Panc1 (cell line): Measurements from ENCODE around the gene RRM1. TPM values are rescaled to one million over a fixed set of nuclear protein-coding genes. Genes with fewer than 3 reads are reported as not detected.

ENCODE experiments used
- ATAC-seq: fragments of 200-7000 bp; cut with Tn5 transposase; 2 replicates; pipeline ENCODE4 v1.9.1; 2020; ENCODE audit warnings: mild to moderate bottlenecking, moderate library complexity
- Bru-seq: library from RNA; stranded (reverse); fragments of 400-500 nt; gene quantifications from one replicate; lab custom pipeline; 2021; lab: Mats Ljungman, UMichigan
- BruChase-seq, 2 experiments: library from RNA; stranded (reverse); fragments of 400-500 nt; gene quantifications; one replicate each; lab custom pipeline; 2021; lab: Mats Ljungman, UMichigan
- BruUV-seq: library from RNA; stranded (reverse); fragments of 400-500 nt; replicated peaks from 2 replicates; lab custom pipeline; 2021; lab: Mats Ljungman, UMichigan
- CTCF ChIA-PET: fragments of 300-600 bp; sonication (Branson Sonifier 250); formaldehyde crosslinking; loops from one replicate; lab custom pipeline; 2022; ENCODE audit warnings: antibody characterized with exemption; lab: Charles Lee
- POLR2A ChIA-PET: fragments of 300-600 bp; sonication (Branson Sonifier 250); formaldehyde crosslinking; loops from one replicate; lab custom pipeline; 2022; ENCODE audit warnings: antibody characterized with exemption; lab: Charles Lee
- DNase-seq: peaks from one replicate; pipeline ENCODE4 v3.0.0-alpha.2; 2010; ENCODE audit warnings: low read depth, low spot score
- H3K27ac ChIP-seq: 2 replicates; pipeline ENCODE4 v1.5.1; 2011; ENCODE audit warnings: mild to moderate bottlenecking, low read length, inconsistent platforms
- H3K27me3 ChIP-seq: fragments of 200-500 bp; sonication (Bioruptor generic); 2 replicates; pipeline ENCODE4 v1.6.0; 2014; ENCODE audit warnings: low read length, inconsistent platforms; ENCODE audit not compliant: control insufficient read depth, insufficient read depth
- H3K36me3 ChIP-seq: fragments of 200-500 bp; sonication (Bioruptor generic); 2 replicates; pipeline ENCODE4 v1.5.1; 2014; ENCODE audit warnings: inconsistent platforms, mild to moderate bottlenecking, low read length, moderate library complexity; ENCODE audit not compliant: control insufficient read depth, insufficient read depth
- H3K4me1 ChIP-seq: 2 replicates; pipeline ENCODE4 v1.5.1; 2011; ENCODE audit warnings: inconsistent platforms, mild to moderate bottlenecking, low read length, moderate library complexity; ENCODE audit not compliant: control insufficient read depth, insufficient read depth
- H3K4me3 ChIP-seq, 2 experiments: 2 replicates each; pipeline ENCODE4 v1.5.1; 2011 to 2012; ENCODE audit warnings: low read depth in 2 of 2, low read length in 2 of 2, mild to moderate bottlenecking in 2 of 2, inconsistent platforms in 1 of 2, moderate library complexity in 1 of 2
- H3K9me3 ChIP-seq: fragments of 200-500 bp; sonication (Bioruptor generic); 2 replicates; pipeline ENCODE4 v1.5.1; 2014; ENCODE audit warnings: low read depth, mild to moderate bottlenecking, inconsistent platforms, low read length, moderate library complexity; ENCODE audit not compliant: control insufficient read depth, insufficient read depth
- POLR2AphosphoS5 ChIP-seq: IDR thresholded peaks from 2 replicates; pipeline ENCODE4 v1.6.1; 2012; ENCODE audit warnings: mild to moderate bottlenecking, low read depth, low read length, moderate library complexity
- SIN3A ChIP-seq: IDR thresholded peaks from 2 replicates; pipeline ENCODE4 v1.6.1; 2012; ENCODE audit warnings: low read depth, mild to moderate bottlenecking, low read length, moderate library complexity, borderline replicate concordance; ENCODE audit not compliant: insufficient read depth
- TCF7L2 ChIP-seq: IDR thresholded peaks from 2 replicates; pipeline ENCODE4 v1.6.1; 2011; ENCODE audit warnings: mild to moderate bottlenecking, low read depth, low read length, inconsistent platforms
- in situ Hi-C: cut with HindIII; loops from 2 replicates; pipeline ENCODE4 v1.10.0; 2016; ENCODE audit warnings: low sequenced_read_pairs, low pct_unique_long_range_greater_than_20kb
- intact Hi-C: fragments of 100-400 bp; cut with micrococcal nuclease; formaldehyde crosslinking; loops from one replicate; pipeline ENCODE4 v1.10.0; 2022; ENCODE audit not compliant: unreplicated experiment
- long read RNA-seq: library from polyadenylated mRNA; unstranded; transcript quantifications from one replicate; pipeline ENCODE4 v2.0.0, GENCODE V29; 2021; ENCODE audit not compliant: unreplicated experiment
- polyA plus RNA-seq: library from polyadenylated mRNA; unstranded; fragments of >200 nt; gene quantifications from one replicate; pipeline ENCODE4 v1.2.1, GENCODE V29; 2012; ENCODE audit warnings: missing spikeins; ENCODE audit not compliant: insufficient read length
- total RNA-seq: library from RNA; stranded (reverse); gene quantifications from one replicate; pipeline ENCODE4 v1.2.1, GENCODE V29; 2021; ENCODE audit not compliant: unreplicated experiment
- TF ChIP-seq, protein P1 (sequence below), 2 experiments: IDR thresholded peaks; 2 replicates each; pipeline ENCODE4 v1.6.1; 2011 to 2012; ENCODE audit warnings: low read depth in 2 of 2, control low read depth in 1 of 2, low read length in 1 of 2, mild to moderate bottlenecking in 1 of 2, moderate library complexity in 1 of 2; ENCODE audit not compliant: insufficient read depth in 1 of 2
- TF ChIP-seq, protein P2 (sequence below): fragments of 450-650 bp; IDR thresholded peaks from 2 replicates; pipeline ENCODE4 v1.5.1; 2017; ENCODE audit warnings: mild to moderate bottlenecking

Gene RRM1
- 143 TPM for total RNA-seq
- polyA plus RNA-seq: 40.8 TPM
- percentile 90 among the genes with signal in this experiment for Bru-seq, nascent RNA
- BruChase-seq, experiment 1, labeled RNA remaining after a 2-hour chase: percentile 87 among the genes with signal in this experiment
- percentile 94 among the genes with signal in this experiment for BruChase-seq, experiment 2, labeled RNA remaining after a 6-hour chase
- long read RNA-seq, transcript RRM1-201 (19 exons, 3,076 nt): major isoform, 190 of 264 reads
- long read RNA-seq, partial matches to known transcripts: 48 of 264 reads
- long read RNA-seq, other reads (novel, unspliced or antisense): 22 of 264 reads

DNA sequence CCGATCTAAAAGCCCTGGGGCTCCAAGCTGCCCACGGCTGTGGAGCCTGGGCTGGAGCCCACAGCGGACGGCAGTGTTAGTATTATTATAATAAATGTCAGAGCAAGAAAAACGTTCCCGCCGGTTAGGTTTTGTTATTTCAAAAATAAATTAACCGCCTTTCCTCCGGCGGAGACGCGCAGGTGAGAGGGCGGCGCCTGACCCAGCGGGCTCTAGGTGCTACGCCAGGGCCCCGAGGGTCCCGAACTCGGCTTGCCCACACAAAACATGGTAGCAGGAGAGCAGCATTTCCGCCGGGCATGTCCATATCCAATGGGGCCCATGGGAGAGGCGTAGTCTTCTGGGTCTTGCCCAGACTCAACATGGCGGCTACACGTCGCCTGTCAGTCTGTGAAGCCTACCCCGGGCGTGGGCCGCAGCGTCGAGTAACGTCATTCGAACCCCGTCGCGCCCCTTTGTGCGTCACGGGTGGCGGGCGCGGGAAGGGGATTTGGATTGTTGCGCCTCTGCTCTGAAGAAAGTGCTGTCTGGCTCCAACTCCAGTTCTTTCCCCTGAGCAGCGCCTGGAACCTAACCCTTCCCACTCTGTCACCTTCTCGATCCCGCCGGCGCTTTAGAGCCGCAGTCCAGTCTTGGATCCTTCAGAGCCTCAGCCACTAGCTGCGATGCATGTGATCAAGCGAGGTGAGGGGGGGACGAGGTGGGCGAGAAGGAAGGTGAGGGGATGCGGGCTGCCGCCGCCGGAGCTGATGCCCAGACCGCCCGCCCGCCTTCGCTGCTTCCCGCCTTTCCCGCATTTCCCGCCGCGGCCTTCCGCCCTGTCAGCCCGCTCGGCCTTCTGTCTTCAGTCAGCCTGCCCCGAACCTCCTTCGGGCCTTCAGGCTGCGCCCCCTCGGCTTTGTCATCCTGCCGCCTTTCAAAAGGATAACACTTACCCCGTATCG lies at the start of gene RRM1:
Gene RRM1, plus strand, starts transcription at position 452 of the 944 bp plus-strand sequence. Its CDS starts 214 bp downstream, at position 666.
- peak; percentile 99 for ATAC-seq
- DNase-seq: peak; percentile 89
- in situ Hi-C loops: no loop called here
- Histone ChIP-seq H3K9me3 (no peaks in the 10 kb centered on the region), H3K36me3 (no peaks in the 10 kb centered on the region), H3K27ac (peak within 1 kb of the TSS; percentile 96), H3K4me1 (peaks cover 3% of the 10 kb centered on the region; the same call in 1 of the 2 replicates), H3K4me3 (peak within 1 kb of the TSS; percentile 64 to 88), H3K27me3 (no peaks in the 10 kb centered on the region)
- TF ChIP-seq, protein P1, sequence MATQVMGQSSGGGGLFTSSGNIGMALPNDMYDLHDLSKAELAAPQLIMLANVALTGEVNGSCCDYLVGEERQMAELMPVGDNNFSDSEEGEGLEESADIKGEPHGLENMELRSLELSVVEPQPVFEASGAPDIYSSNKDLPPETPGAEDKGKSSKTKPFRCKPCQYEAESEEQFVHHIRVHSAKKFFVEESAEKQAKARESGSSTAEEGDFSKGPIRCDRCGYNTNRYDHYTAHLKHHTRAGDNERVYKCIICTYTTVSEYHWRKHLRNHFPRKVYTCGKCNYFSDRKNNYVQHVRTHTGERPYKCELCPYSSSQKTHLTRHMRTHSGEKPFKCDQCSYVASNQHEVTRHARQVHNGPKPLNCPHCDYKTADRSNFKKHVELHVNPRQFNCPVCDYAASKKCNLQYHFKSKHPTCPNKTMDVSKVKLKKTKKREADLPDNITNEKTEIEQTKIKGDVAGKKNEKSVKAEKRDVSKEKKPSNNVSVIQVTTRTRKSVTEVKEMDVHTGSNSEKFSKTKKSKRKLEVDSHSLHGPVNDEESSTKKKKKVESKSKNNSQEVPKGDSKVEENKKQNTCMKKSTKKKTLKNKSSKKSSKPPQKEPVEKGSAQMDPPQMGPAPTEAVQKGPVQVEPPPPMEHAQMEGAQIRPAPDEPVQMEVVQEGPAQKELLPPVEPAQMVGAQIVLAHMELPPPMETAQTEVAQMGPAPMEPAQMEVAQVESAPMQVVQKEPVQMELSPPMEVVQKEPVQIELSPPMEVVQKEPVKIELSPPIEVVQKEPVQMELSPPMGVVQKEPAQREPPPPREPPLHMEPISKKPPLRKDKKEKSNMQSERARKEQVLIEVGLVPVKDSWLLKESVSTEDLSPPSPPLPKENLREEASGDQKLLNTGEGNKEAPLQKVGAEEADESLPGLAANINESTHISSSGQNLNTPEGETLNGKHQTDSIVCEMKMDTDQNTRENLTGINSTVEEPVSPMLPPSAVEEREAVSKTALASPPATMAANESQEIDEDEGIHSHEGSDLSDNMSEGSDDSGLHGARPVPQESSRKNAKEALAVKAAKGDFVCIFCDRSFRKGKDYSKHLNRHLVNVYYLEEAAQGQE (IDR thresholded peaks at IDR 0.05; ENCODE audit: insufficient read depth in 1 of 2, low read depth in 2 of 2, low read length in 1 of 2): peak in 1 of 2 experiments; percentile 69; a peak in 1 of 4 replicates
- TF ChIP-seq, protein P2, sequence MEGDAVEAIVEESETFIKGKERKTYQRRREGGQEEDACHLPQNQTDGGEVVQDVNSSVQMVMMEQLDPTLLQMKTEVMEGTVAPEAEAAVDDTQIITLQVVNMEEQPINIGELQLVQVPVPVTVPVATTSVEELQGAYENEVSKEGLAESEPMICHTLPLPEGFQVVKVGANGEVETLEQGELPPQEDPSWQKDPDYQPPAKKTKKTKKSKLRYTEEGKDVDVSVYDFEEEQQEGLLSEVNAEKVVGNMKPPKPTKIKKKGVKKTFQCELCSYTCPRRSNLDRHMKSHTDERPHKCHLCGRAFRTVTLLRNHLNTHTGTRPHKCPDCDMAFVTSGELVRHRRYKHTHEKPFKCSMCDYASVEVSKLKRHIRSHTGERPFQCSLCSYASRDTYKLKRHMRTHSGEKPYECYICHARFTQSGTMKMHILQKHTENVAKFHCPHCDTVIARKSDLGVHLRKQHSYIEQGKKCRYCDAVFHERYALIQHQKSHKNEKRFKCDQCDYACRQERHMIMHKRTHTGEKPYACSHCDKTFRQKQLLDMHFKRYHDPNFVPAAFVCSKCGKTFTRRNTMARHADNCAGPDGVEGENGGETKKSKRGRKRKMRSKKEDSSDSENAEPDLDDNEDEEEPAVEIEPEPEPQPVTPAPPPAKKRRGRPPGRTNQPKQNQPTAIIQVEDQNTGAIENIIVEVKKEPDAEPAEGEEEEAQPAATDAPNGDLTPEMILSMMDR: no peak
- TF ChIP-seq TCF7L2 (peak; percentile 77; the same call in 1 of the 2 replicates), POLR2AphosphoS5 (peak; percentile 95), SIN3A (peak; percentile 98)
- POLR2A ChIA-PET: interaction anchor here (0.6 kb wide), 1 partner anchor 21 kb away, joined by 11 read pairs; no protein-coding TSS in a partner anchor
- intact Hi-C loops: no loop called here
- CTCF ChIA-PET: interaction anchor here (1.3 kb wide), 1 partner anchor 245 kb away, joined by 3 read pairs; no protein-coding TSS in a partner anchor
- no TSS peak for BruUV-seq

- intact Hi-C loops (no loop called here), in situ Hi-C loops (no loop called here)
- ATAC-seq (peak; percentile 67), DNase-seq (no peak)
- H3K9me3 ChIP-seq: no peaks in the 10 kb centered on the region
- no peaks in the 10 kb centered on the region for H3K36me3 ChIP-seq
- no peaks in the 10 kb centered on the region for H3K27me3 ChIP-seq
- CTCF ChIA-PET: no interaction called here
- no TSS peak for BruUV-seq
- TF ChIP-seq, protein P2: no peak
- TF ChIP-seq, protein P1 (IDR thresholded peaks at IDR 0.05; ENCODE audit: insufficient read depth in 1 of 2, low read depth in 2 of 2, low read length in 1 of 2): no peak
- TF ChIP-seq POLR2AphosphoS5 (no peak), TCF7L2 (0 out of 2 replicates have a peak, but pooled peaks have one; percentile 25), SIN3A (no peak)
- no peaks in the 10 kb centered on the region for H3K4me1 ChIP-seq
- POLR2A ChIA-PET: interaction anchor here (0.6 kb wide), 3 partner anchors 38 to 139 kb away, joined by 4 to 6 read pairs (median 6); no protein-coding TSS in a partner anchor
- H3K4me3 ChIP-seq: no peak overlapping the region
- H3K27ac ChIP-seq: no peak overlapping the region
Measured at GRCh38 chr11:4044976-4045646, 49.5 kb upstream of the RRM1 start.
